GM23338 (cell line): ENCODE measurements around the gene HOXA11. TPM values are rescaled to one million over a fixed set of nuclear protein-coding genes. Genes with fewer than 3 reads are reported as not detected.
A peak's percentile ranks its signal among the peaks of the same experiment; 100 is the strongest.

Source experiments
- ATAC-seq: fragments of 200-7000 bp; cut with Tn5 transposase; 3 replicates; pipeline ENCODE4 v1.9.1; 2020
- DNase-seq: peaks from one replicate; pipeline ENCODE4 v3.0.0-alpha.2; 2015; ENCODE audit warnings: low spot score
- H2AFZ ChIP-seq: fragments of 200-600 bp; sonication (generic); 2 replicates; pipeline ENCODE4 v1.8.0; 2016; ENCODE audit warnings: antibody characterized with exemption, mild to moderate bottlenecking, moderate library complexity
- H3F3A ChIP-seq: fragments of 200-600 bp; sonication (generic); replicated peaks from 2 replicates; pipeline ENCODE4 v1.8.0; 2017; ENCODE audit warnings: antibody characterized with exemption, mixed run types, low read depth
- H3K27ac ChIP-seq: fragments of 200-600 bp; sonication (generic); 2 replicates; pipeline ENCODE4 v1.6.1; 2016; ENCODE audit warnings: low read depth
- H3K27me3 ChIP-seq: fragments of 200-600 bp; sonication (generic); 2 replicates; pipeline ENCODE4 v1.8.0; 2016; ENCODE audit warnings: mild to moderate bottlenecking, mixed run types, moderate library complexity; ENCODE audit not compliant: insufficient read depth
- H3K36me3 ChIP-seq: fragments of 200-600 bp; sonication (generic); 2 replicates; pipeline ENCODE4 v1.8.0; 2016; ENCODE audit warnings: mild to moderate bottlenecking; ENCODE audit not compliant: insufficient read depth
- H3K4me1 ChIP-seq: fragments of 200-600 bp; sonication (generic); 2 replicates; pipeline ENCODE4 v1.8.0; 2016; ENCODE audit warnings: mild to moderate bottlenecking, moderate library complexity; ENCODE audit not compliant: insufficient read depth
- H3K4me2 ChIP-seq: fragments of 200-600 bp; sonication (generic); 2 replicates; pipeline ENCODE4 v1.7.1; 2017; ENCODE audit warnings: mixed run types
- H3K4me3 ChIP-seq: fragments of 200-600 bp; sonication (generic); 2 replicates; pipeline ENCODE4 v1.6.1; 2016; ENCODE audit warnings: mixed run types
- H3K79me2 ChIP-seq: fragments of 200-600 bp; sonication (generic); replicated peaks from 2 replicates; pipeline ENCODE4 v1.8.0; 2017; ENCODE audit warnings: mild to moderate bottlenecking; ENCODE audit not compliant: insufficient read depth
- H3K9me2 ChIP-seq: fragments of 200-600 bp; sonication (generic); 2 replicates; pipeline ENCODE4 v1.8.0; 2017; ENCODE audit not compliant: insufficient read depth
- H4K20me1 ChIP-seq: fragments of 200-600 bp; sonication (generic); replicated peaks from 2 replicates; pipeline ENCODE4 v1.8.0; 2017; ENCODE audit warnings: mild to moderate bottlenecking; ENCODE audit not compliant: insufficient read depth
- H3K27ac Mint-ChIP-seq: 2 replicates; pipeline ENCODE4 v1.8.0; 2020; ENCODE audit warnings: inconsistent platforms, mild to moderate bottlenecking, moderate library complexity, mixed read lengths
- H3K27me3 Mint-ChIP-seq: 3 replicates; pipeline ENCODE4 v1.8.0; 2022; ENCODE audit warnings: low read depth, mild to moderate bottlenecking, moderate library complexity, mixed read lengths, inconsistent platforms; ENCODE audit not compliant: insufficient read depth, poor library complexity
- H3K36me3 Mint-ChIP-seq: 3 replicates; pipeline ENCODE4 v1.8.0; 2021; ENCODE audit warnings: low read depth, mild to moderate bottlenecking, inconsistent platforms, moderate library complexity, mixed read lengths
- H3K4me1 Mint-ChIP-seq: 3 replicates; pipeline ENCODE4 v1.8.0; 2020; ENCODE audit warnings: mild to moderate bottlenecking, inconsistent platforms, mixed read lengths
- H3K4me3 Mint-ChIP-seq: 3 replicates; pipeline ENCODE4 v1.8.0; 2021; ENCODE audit warnings: moderate library complexity, mild to moderate bottlenecking, inconsistent platforms, mixed read lengths
- H3K9me3 Mint-ChIP-seq: 3 replicates; pipeline ENCODE4 v1.8.0; 2020; ENCODE audit warnings: moderate library complexity, mild to moderate bottlenecking, inconsistent platforms, mixed read lengths
- CREB1 ChIP-seq: fragments of 250-450 bp; sonication (Bioruptor Pico); IDR thresholded peaks from 2 replicates; pipeline ENCODE4 v1.5.0; 2020; ENCODE audit warnings: low read depth, mild to moderate bottlenecking, moderate library complexity
- EZH2 ChIP-seq: fragments of 200-600 bp; sonication (generic); IDR thresholded peaks from one replicate; pipeline ENCODE4 v1.8.0; 2017; ENCODE audit warnings: antibody characterized with exemption, mild to moderate bottlenecking, low read depth; ENCODE audit not compliant: unreplicated experiment
- NANOG ChIP-seq: IDR thresholded peaks from 2 replicates; pipeline ENCODE4 v1.6.1; 2016; ENCODE audit warnings: antibody characterized with exemption, borderline replicate concordance
- STAT1 ChIP-seq: IDR thresholded peaks from one replicate; pipeline ENCODE4 v1.6.1; 2016; ENCODE audit warnings: antibody characterized with exemption; ENCODE audit not compliant: unreplicated experiment
- ZNF331 ChIP-seq: fragments of 250-450 bp; sonication (Bioruptor Pico); IDR thresholded peaks from 2 replicates; pipeline ENCODE4 v1.5.0; 2020; ENCODE audit warnings: low read depth, mild to moderate bottlenecking, moderate library complexity
- ZNF462 ChIP-seq: fragments of 250-450 bp; sonication (Bioruptor Pico); IDR thresholded peaks from 2 replicates; pipeline ENCODE4 v1.5.0; 2020; ENCODE audit warnings: mild to moderate bottlenecking, moderate library complexity
- polyA plus RNA-seq: library from polyadenylated mRNA; unstranded; fragments of >200 nt; fragmentation: Nextera tagmentation; extraction: Ambion mirVana; gene quantifications from 2 replicates; pipeline ENCODE4 v1.2.1, GENCODE V29; 2016
- total RNA-seq: library from RNA; depleted of rRNA; stranded (reverse); fragments of >200 nt; shearing (Covaris generic); gene quantifications from 2 replicates; pipeline ENCODE4 v1.2.3, GENCODE V29; 2014
- TF ChIP-seq, protein P1 (sequence below): IDR thresholded peaks from one replicate; pipeline ENCODE4 v1.6.1; 2018; ENCODE audit warnings: antibody characterized with exemption; ENCODE audit not compliant: unreplicated experiment

HOXA11 gene
- total and polyA plus RNA-seq, 2 experiments from 2014 or later: not detected

DNA sequence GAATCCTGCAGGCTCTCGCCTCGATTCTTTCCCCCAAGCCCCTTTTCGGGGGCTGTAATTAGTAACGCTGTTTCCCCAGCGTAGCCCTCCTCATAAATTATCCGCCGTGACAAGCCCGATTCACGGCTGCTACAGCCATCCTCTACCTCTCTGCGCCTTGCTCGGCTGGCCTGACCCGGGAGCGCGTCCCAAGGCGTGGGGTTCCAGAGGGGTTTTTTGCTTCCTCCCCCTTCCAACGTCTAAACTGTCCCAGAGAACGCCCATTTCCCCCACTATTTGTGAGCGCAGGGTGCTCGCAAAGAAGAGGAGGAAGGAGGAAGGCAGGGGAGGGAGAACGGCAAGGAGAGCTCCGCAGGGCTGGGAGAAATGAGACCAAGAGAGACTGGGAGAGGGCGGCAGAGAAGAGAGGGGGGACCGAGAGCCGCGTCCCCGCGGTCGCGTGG is 42.4 kb downstream of the HOXA11 start:
- ATAC-seq: no peak; the same call in 2 of the 3 replicates

More for the DNA sequence above, 42.4 kb downstream of the HOXA11 start:
- Mint-ChIP-seq H3K4me1 (peaks cover 21% of the 10 kb centered on the region), H3K27ac (no peak overlapping the region), H3K27me3 (peaks cover 100% of the 10 kb centered on the region), H3K9me3 (peaks cover 22% of the 10 kb centered on the region; the same call in 2 of the 3 replicates), H3K36me3 (no peaks in the 10 kb centered on the region; the same call in 2 of the 3 replicates), H3K4me3 (peak overlapping the region; percentile 63)
- DNase-seq: no peak
- TF ChIP-seq CREB1 (no peak), EZH2 (peak; percentile 98), ZNF331 (CRISPR knock-in tag) (no peak), STAT1 (no peak), NANOG (no peak), ZNF462 (no peak)
- TF ChIP-seq, protein P1, sequence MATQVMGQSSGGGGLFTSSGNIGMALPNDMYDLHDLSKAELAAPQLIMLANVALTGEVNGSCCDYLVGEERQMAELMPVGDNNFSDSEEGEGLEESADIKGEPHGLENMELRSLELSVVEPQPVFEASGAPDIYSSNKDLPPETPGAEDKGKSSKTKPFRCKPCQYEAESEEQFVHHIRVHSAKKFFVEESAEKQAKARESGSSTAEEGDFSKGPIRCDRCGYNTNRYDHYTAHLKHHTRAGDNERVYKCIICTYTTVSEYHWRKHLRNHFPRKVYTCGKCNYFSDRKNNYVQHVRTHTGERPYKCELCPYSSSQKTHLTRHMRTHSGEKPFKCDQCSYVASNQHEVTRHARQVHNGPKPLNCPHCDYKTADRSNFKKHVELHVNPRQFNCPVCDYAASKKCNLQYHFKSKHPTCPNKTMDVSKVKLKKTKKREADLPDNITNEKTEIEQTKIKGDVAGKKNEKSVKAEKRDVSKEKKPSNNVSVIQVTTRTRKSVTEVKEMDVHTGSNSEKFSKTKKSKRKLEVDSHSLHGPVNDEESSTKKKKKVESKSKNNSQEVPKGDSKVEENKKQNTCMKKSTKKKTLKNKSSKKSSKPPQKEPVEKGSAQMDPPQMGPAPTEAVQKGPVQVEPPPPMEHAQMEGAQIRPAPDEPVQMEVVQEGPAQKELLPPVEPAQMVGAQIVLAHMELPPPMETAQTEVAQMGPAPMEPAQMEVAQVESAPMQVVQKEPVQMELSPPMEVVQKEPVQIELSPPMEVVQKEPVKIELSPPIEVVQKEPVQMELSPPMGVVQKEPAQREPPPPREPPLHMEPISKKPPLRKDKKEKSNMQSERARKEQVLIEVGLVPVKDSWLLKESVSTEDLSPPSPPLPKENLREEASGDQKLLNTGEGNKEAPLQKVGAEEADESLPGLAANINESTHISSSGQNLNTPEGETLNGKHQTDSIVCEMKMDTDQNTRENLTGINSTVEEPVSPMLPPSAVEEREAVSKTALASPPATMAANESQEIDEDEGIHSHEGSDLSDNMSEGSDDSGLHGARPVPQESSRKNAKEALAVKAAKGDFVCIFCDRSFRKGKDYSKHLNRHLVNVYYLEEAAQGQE: no peak
- Histone ChIP-seq H3K27me3 (peaks cover 100% of the 10 kb centered on the region), H3K27ac (no peak overlapping the region), H3K36me3 (no peaks in the 10 kb centered on the region), H3F3A (peaks cover 41% of the 10 kb centered on the region), H3K4me3 (peak overlapping the region; percentile 60), H3K79me2 (no peaks in the 10 kb centered on the region), H3K9me2 (no peaks in the 10 kb centered on the region), H4K20me1 (peaks cover 48% of the 10 kb centered on the region), H3K4me2 (peak overlapping the region; percentile 93), H3K4me1 (peaks cover 36% of the 10 kb centered on the region), H2AFZ (peak overlapping the region; percentile 67; the same call in 1 of the 2 replicates)
